ENCODE results near the gene GLT8D1. TPM values are rescaled to one million over a fixed set of nuclear protein-coding genes. Genes with fewer than 3 reads are reported as not detected.
"Not testable (repeated sequence)": the region's sequence is repeated elsewhere in the genome, so short reads cannot be mapped to it uniquely, and the experiment has no call there.

The GLT8D1 gene
- total RNA-seq, 1 donor from 2014 or later: 38.3 TPM

DNA sequence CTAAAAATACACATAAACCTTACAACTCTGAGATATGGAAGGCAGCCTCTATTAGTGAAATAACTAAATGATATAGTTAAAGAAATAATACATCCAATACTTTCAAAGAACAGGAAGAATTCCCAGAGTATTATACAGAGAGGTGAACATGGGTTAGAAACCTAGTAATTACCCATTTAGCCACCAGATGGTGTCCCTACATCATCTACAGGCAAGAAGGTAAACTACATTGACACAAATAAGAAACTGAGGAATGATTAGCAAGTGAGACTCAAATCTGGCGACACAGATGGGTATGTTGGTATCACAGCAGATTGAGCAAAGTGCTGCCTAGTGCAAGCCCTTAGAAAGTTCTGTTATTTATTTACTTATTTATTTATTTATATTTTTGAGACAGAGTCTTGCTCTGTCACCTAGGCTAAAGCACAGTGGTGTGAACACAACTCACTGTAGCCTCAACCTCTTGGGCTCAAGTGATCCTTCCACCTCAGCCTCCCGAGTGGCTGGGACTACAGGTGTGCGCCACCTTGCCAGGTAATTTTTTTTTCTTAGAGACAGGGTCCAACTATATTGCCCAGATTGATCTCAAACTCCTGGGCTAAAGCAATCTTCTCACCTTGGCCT, 36.9 kb upstream of the GLT8D1 start:
- H3K36me3 ChIP-seq: peaks cover 58 to 89% of the 10 kb centered on the region in 2 donors
- intact Hi-C loops (cut with DNase I): loop anchor here (2.0 to 5.0 kb wide), 2 partner anchors 192 to 330 kb away; no protein-coding TSS in a partner anchor
- TF ChIP-seq, protein P1, sequence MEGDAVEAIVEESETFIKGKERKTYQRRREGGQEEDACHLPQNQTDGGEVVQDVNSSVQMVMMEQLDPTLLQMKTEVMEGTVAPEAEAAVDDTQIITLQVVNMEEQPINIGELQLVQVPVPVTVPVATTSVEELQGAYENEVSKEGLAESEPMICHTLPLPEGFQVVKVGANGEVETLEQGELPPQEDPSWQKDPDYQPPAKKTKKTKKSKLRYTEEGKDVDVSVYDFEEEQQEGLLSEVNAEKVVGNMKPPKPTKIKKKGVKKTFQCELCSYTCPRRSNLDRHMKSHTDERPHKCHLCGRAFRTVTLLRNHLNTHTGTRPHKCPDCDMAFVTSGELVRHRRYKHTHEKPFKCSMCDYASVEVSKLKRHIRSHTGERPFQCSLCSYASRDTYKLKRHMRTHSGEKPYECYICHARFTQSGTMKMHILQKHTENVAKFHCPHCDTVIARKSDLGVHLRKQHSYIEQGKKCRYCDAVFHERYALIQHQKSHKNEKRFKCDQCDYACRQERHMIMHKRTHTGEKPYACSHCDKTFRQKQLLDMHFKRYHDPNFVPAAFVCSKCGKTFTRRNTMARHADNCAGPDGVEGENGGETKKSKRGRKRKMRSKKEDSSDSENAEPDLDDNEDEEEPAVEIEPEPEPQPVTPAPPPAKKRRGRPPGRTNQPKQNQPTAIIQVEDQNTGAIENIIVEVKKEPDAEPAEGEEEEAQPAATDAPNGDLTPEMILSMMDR (IDR thresholded peaks at IDR 0.05): peak; percentile 47 to 64 (median 51)
- no peaks in the 10 kb centered on the region for H3K27me3 ChIP-seq
- DNase-seq (ENCODE audit: low spot score in 2 of 2): no peak
- no peaks in the 10 kb centered on the region for H3K9me3 ChIP-seq
- H3K27ac ChIP-seq: no peak overlapping the region
- no peaks in the 10 kb centered on the region for H3K4me1 ChIP-seq
- no peak overlapping the region for H3K4me3 ChIP-seq

DNA sequence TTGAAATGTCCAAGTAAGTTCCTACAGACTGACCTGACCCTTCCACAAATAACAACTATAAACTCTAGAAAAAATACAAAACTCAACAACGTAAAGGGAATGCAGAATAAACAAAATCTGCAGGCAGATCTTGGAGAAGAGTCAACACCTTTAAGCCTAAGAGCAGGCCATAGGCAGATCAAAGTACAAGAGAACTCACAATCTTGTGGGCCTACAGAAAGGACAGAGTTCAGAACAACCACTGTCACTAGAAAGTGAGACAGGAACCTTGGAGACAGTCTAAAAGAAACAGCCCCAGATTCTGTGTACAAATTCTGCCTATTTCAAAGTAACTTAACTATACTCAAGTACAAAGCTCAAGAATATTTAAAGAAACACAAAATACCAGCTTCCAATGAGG, 34.1 kb upstream of the GLT8D1 start:
- TF ChIP-seq, protein P1 (IDR thresholded peaks at IDR 0.05): no peak
- no peak for DNase-seq (ENCODE audit: low spot score in 2 of 2)
- Histone ChIP-seq H3K4me1 (no peaks in the 10 kb centered on the region), H3K36me3 (peaks cover 51 to 87% of the 10 kb centered on the region in 2 donors), H3K4me3 (no peak overlapping the region), H3K9me3 (no peaks in the 10 kb centered on the region), H3K27ac (no peak overlapping the region), H3K27me3 (no peaks in the 10 kb centered on the region)
- intact Hi-C loops (cut with DNase I): loop anchor here (5.0 kb wide), 1 partner anchor 333 kb away; no protein-coding TSS in a partner anchor

DNA sequence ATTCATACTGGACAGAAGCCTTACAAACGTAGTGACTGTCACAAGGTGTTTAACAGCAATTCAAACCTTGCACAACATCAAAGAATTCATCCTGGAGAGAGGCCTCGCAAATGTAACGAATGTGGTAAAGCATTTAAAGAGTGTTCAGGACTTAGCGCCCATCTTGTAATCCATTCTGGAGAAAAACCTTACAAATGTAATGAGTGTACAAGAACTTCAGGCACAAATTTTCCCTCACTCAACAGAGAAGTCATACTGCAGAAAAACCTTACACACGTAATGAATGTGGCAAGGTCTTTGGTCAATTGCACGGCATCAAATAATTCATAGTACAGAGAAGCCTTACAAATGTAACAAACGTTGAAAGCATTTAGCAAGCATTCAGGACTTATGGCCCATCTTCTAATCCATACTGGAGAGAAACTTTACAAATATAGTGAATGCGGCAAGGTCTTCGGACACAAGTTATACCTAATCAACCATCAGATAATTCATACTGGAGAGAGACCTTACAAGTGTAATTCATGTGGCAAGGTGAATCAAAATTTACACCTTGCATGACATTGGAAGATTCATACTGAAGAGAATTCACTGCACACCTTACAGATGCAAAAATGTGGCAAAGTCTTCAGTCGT, 27.8 kb upstream of the GLT8D1 start:
- peak in 1 of 2 donors; percentile 4 for DNase-seq (ENCODE audit: low spot score in 2 of 2)
- intact Hi-C loops (cut with DNase I): no loop called here
- H3K9me3 ChIP-seq: peaks cover 0 to 7% of the 10 kb centered on the region in 2 donors
- no peak overlapping the region for H3K4me3 ChIP-seq
- H3K27me3 ChIP-seq: no peaks in the 10 kb centered on the region
- no peaks in the 10 kb centered on the region for H3K4me1 ChIP-seq
- TF ChIP-seq, protein P1 (IDR thresholded peaks at IDR 0.05): no peak
- peaks cover 53 to 82% of the 10 kb centered on the region in 2 donors for H3K36me3 ChIP-seq
- H3K27ac ChIP-seq: no peak overlapping the region

DNA sequence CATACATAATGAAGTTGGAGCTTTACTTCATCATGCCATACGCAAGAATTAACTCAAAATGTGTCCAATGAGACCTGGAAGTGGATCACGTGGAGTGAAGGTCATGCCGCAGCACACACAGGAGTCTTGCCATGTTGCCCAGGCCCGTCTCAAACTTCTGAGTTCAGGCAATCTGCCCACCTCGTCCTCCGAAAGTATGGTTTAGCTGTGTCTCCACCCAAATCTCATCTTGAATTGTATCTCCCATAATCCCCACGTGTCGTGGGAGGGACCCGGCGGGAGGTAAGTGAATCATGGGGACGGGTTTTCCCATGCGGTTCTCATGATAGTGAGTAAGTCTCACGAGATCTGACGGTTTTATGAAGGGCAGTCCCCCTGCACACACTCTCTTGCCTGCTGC, 26.0 kb upstream of the GLT8D1 start:
- no peak overlapping the region for H3K4me3 ChIP-seq
- intact Hi-C loops (cut with DNase I): no loop called here
- H3K27ac ChIP-seq: no peak overlapping the region
- TF ChIP-seq, protein P1 (IDR thresholded peaks at IDR 0.05): no peak
- H3K36me3 ChIP-seq: peaks cover 48 to 67% of the 10 kb centered on the region in 2 donors
- peaks cover 0 to 7% of the 10 kb centered on the region in 2 donors for H3K9me3 ChIP-seq
- H3K4me1 ChIP-seq: no peaks in the 10 kb centered on the region
- no peaks in the 10 kb centered on the region for H3K27me3 ChIP-seq
- peak in 1 of 2 donors; percentile 51 for DNase-seq (ENCODE audit: low spot score in 2 of 2)

DNA sequence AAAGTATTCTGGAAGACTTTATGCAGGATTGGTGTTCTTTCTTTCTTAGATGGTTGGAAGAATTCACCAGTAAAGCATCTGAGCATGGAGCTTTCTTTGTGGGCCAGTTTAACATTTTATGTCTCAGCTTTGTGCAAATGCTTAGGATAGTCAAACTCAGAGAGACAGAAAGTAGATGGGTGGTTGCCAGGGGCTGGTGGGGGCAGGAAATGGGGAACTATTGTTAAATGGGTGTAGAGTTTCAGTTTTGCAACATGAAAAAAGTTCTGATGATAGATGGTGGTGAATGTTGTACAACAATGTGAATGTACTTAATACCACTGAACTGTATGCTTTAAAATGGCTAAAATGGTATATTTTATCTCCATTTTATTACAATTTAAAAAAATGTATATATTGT, 25.1 kb upstream of the GLT8D1 start:
- Histone ChIP-seq H3K27ac (no peak overlapping the region), H3K9me3 (peaks cover 0 to 7% of the 10 kb centered on the region in 2 donors), H3K36me3 (peaks cover 40 to 58% of the 10 kb centered on the region in 2 donors), H3K4me1 (no peaks in the 10 kb centered on the region), H3K27me3 (no peaks in the 10 kb centered on the region), H3K4me3 (no peak overlapping the region)
- peak in 1 of 2 donors; percentile 35 for DNase-seq (ENCODE audit: low spot score in 2 of 2)
- TF ChIP-seq, protein P1 (IDR thresholded peaks at IDR 0.05): no peak
- intact Hi-C loops (cut with DNase I): no loop called here

DNA sequence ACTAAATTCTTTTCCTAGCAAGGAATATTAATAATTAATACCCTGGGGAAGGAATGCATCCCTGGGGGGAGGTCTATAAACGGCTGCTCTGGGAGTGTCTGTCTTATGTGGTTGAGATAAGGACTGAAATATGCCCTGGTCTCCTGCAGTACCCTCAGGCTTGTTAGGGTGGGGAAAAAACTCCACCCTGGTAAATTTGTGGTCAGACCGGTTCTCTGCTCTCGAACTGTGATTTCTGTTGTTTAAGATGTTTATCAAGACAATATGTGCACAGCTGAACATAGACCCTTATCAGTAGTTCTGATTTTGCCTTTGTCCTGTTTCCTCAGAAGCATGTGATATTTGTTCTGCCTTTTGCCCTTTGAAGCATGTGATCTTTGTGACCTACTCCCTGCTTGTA, 23.2 kb upstream of the GLT8D1 start:
- H3K27ac ChIP-seq; H3K4me3 ChIP-seq; H3K27me3 ChIP-seq; H3K9me3 ChIP-seq; intact Hi-C loops (cut with DNase I); H3K4me1 ChIP-seq: not testable (repeated sequence)
- peaks cover 30 to 40% of the 10 kb centered on the region in 2 donors for H3K36me3 ChIP-seq
- DNase-seq (ENCODE audit: low spot score in 2 of 2): peak in 1 of 2 donors; percentile 4

Measured in ascending aorta (tissue), 2 donors.